K562 (cell line): ENCODE measurements around the gene TRPM4. TPM values are rescaled to one million over a fixed set of nuclear protein-coding genes. Genes with fewer than 3 reads are reported as not detected.

ENCODE experiments used
- ARNT ChIP-seq, 2 experiments: fragments of 450-650 bp; IDR thresholded peaks; 2 replicates each; pipeline ENCODE4 v1.6.1; 2016; ENCODE audit warnings: mild to moderate bottlenecking in 1 of 2
- BCLAF1 ChIP-seq, 2 experiments: fragments of 450-650 bp in 1 of 2; IDR thresholded peaks; 2 replicates each; pipeline ENCODE4 v1.6.1; 2011 to 2017; ENCODE audit warnings: low read depth in 2 of 2, antibody characterized with exemption in 1 of 2, borderline replicate concordance in 1 of 2, low read length in 1 of 2, mild to moderate bottlenecking in 1 of 2, mixed read lengths in 1 of 2; ENCODE audit not compliant: control insufficient read depth in 1 of 2
- CAMTA2 ChIP-seq: fragments of 250-450 bp; sonication (Bioruptor Pico); conservative IDR thresholded peaks from 2 replicates; pipeline ENCODE4 v1.5.1; 2022
- CCAR2 ChIP-seq: fragments of 200-400 bp; formaldehyde crosslinking; IDR thresholded peaks from 2 replicates; pipeline ENCODE4 v1.6.1; 2017; ENCODE audit warnings: mild to moderate bottlenecking, low read depth, low read length
- CTBP1 ChIP-seq: fragments of 450-650 bp; IDR thresholded peaks from 2 replicates; pipeline ENCODE4 v1.6.1; 2016; ENCODE audit warnings: borderline replicate concordance
- EZH2 ChIP-seq: IDR thresholded peaks from 2 replicates; pipeline ENCODE4 v1.6.1; 2012; ENCODE audit warnings: low read depth, mild to moderate bottlenecking, inconsistent platforms, low read length, borderline replicate concordance
- HCFC1 ChIP-seq: IDR thresholded peaks from 2 replicates; pipeline ENCODE4 v1.6.1; 2012; ENCODE audit warnings: low read depth, low read length, improper control_type of control experiment
- JUNB ChIP-seq: fragments of 450-650 bp; formaldehyde crosslinking; conservative IDR thresholded peaks from 2 replicates; pipeline ENCODE4 v1.4.0; 2020; ENCODE audit warnings: mild to moderate bottlenecking
- MCM2 ChIP-seq: fragments of 450-650 bp; IDR thresholded peaks from 2 replicates; pipeline ENCODE4 v1.6.1; 2017; ENCODE audit warnings: low read depth, mild to moderate bottlenecking
- MIER1 ChIP-seq: fragments of 450-650 bp; IDR thresholded peaks from 2 replicates; pipeline ENCODE4 v1.6.1; 2016; ENCODE audit warnings: antibody characterized with exemption, mild to moderate bottlenecking, low read depth
- NFE2 ChIP-seq: IDR thresholded peaks from 2 replicates; pipeline ENCODE4 v1.6.1; 2014; ENCODE audit warnings: antibody characterized with exemption, low read depth
- RAD51 ChIP-seq: fragments of 450-650 bp; IDR thresholded peaks from 2 replicates; pipeline ENCODE4 v1.7.1; 2016; ENCODE audit warnings: low read depth, mild to moderate bottlenecking, borderline replicate concordance
- SNAPC5 ChIP-seq: fragments of 250-450 bp; sonication (Bioruptor Pico); IDR thresholded peaks from 2 replicates; pipeline ENCODE4 v1.8.0; 2021; ENCODE audit warnings: moderate library complexity, mild to moderate bottlenecking, inconsistent platforms
- STAT6 ChIP-seq: sonication (generic); formaldehyde crosslinking; IDR thresholded peaks from 2 replicates; pipeline ENCODE4 v1.8.1; 2023; ENCODE audit warnings: mild to moderate bottlenecking, missing genetic modification reagents
- ZBTB43 ChIP-seq: sonication (generic); formaldehyde crosslinking; IDR thresholded peaks from 2 replicates; pipeline ENCODE4 v1.8.0; 2023; ENCODE audit warnings: mild to moderate bottlenecking, missing genetic modification reagents
- ZHX1 ChIP-seq: fragments of 150-350 bp; conservative IDR thresholded peaks from 2 replicates; pipeline ENCODE4 v1.6.1; 2014; ENCODE audit warnings: low read length
- ZNF217 ChIP-seq: sonication (generic); formaldehyde crosslinking; IDR thresholded peaks from 2 replicates; pipeline ENCODE4 v1.8.0; 2022; ENCODE audit warnings: mild to moderate bottlenecking, missing genetic modification reagents
- polyA plus RNA-seq, 8 experiments: library from polyadenylated mRNA; depleted of rRNA in 4 of 8; stranded (reverse) in 5 of 8; unstranded in 3 of 8; fragments of >200 nt; fragmentation: Nextera tagmentation in 2 of 8; fragmentation: Illumina TruSeq in 1 of 8; extraction: Ambion mirVana in 2 of 8; extraction: Trizol in 1 of 8; gene quantifications; 2 replicates each; pipeline versions ENCODE4 v1.2.1 to v1.2.3, GENCODE V29; 2011 to 2014; ENCODE audit warnings: inconsistent platforms in 1 of 8, missing spikeins in 1 of 8
- total RNA-seq, 7 experiments: library from RNA; depleted of rRNA in 6 of 7; stranded (reverse); fragments of >200 nt in 6 of 7; fragmentation: Illumina TruSeq in 2 of 7; extraction: Trizol in 2 of 7; gene quantifications; 2 replicates each; pipeline versions ENCODE4 v1.2.1 to v1.2.3, GENCODE V29; 2011 to 2021; ENCODE audit warnings: low replicate concordance in 1 of 7

TRPM4 gene
- total and polyA plus RNA-seq, 9 of the 15 experiments (the other 6 are each of a cell fraction or from before 2014, with no cell fraction given) = 6.5 to 45.4 (median 15.2) TPM

GRCh38 chr19:49145573-49146407, 11.8 kb upstream of the TRPM4 start (continued):
- TF ChIP-seq ZHX1 (no peak), NFE2 (0 out of 2 replicates have a peak, but pooled peaks have one; percentile 1), SNAPC5 (no peak), JUNB (CRISPR knock-in tag) (0 out of 2 replicates have a peak, but pooled peaks have one; percentile 57), MIER1 (no peak), ARNT (IDR thresholded peaks at IDR 0.05) (peak; percentile 44 to 78; a peak in 2 of 4 replicates), HCFC1 (peak; percentile 10; the same call in 1 of the 2 replicates), BCLAF1 (IDR thresholded peaks at IDR 0.05; ENCODE audit: borderline replicate concordance in 1 of 2, control insufficient read depth in 1 of 2, low read depth in 2 of 2, low read length in 1 of 2) (peak in 1 of 2 experiments; percentile 86; a peak in 2 of 4 replicates), STAT6 (CRISPR knock-in tag) (no peak), ZBTB43 (CRISPR knock-in tag) (no peak), RAD51 (no peak), CAMTA2 (CRISPR knock-in tag) (no peak), MCM2 (no peak), EZH2 (no peak), ZNF217 (CRISPR knock-in tag) (no peak), CCAR2 (no peak), CTBP1 (peak; percentile 73; the same call in 1 of the 2 replicates)
